Measurements from ENCODE around the gene INTS14.
A peak's percentile ranks its signal among the peaks of the same experiment; 100 is the strongest.

Gene INTS14

DNA sequence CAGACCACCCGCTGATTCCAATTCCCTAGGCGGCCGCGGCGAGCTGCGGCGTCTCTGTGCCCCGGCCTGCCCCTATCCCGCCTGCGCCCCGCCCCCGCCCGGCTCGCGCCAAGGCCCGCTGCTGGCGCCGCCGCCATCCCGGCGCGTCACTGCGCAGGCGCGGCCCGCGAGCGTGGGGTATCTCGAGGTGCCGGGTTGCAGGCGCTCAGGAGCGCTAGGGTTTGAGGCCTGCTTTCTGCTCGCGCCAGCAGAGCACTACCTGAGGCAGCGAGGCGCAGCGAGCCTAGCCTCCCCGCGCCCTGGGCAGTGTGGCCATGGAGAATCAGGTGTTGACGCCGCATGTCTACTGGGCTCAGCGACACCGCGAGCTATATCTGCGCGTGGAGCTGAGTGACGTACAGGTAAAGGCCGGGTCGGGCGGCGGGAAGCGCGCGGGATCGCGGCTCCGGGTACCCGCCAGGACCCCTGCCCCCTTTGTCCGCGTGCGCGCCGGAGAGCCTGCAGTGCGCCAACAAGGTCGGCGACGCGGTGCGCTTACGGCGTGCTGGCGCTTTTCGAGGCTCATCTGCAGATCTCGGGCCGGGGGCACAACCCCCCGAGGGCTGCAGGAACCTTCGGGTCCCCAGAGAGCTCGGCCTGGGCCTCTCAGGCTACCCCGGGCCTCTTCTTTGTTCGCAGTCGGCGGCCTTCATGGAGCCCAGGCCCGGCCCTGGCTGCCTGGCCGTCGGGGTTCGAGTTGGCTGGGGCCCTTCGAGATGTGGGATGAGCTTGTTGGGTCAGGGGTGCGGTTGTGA is 80.4 kb downstream of the INTS14 start, which contains the start of gene HACD3:
HACD3 (plus strand) TSS at position 146 of the 794 bp plus-strand sequence; CDS start at position 315, 169 bp downstream.
- peak; percentile 93 for DNase-seq (ENCODE audit: low spot score)

DNA sequence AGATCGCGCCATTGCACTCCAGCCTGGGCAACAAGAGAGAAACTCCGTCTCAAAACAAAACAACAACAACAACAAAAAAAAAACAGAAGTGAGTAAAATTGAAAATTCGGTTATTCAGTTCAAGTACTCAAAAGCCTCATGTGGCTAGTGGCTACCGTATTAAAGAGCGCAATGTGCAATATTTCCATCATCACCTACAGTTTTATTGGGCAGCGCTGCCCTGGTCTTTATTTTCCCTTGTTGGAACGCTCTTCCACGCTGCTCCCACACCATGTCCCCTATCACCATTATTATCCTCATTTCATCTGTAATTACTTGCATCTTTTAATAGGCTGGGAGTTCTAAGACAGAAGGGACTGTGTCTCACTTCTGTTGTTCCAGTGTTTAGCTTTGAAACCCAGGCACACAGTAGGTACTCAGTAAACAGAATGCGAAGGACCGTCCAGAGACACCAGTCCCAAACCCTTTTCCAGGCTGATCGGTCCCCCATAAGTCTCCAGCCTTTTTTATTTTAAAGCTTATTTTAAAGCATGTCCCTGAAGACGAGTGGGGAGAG is 81.1 kb downstream of the INTS14 start:
- DNase-seq (ENCODE audit: low spot score) = no peak

Data from hepatic stellate cell (primary cell).